Heart right ventricle (tissue), 16 donors: ENCODE measurements around the gene TMEM151A. TPM values are rescaled to one million over a fixed set of nuclear protein-coding genes. Genes with fewer than 3 reads are reported as not detected.

ENCODE experiments used
- ATAC-seq, 8 donors: fragments of 200-7000 bp; cut with Tn5 transposase; one replicate each; pipeline ENCODE4 v1.9.1; 2020; ENCODE audit warnings: mild to moderate bottlenecking in 8 of 8, moderate library complexity in 8 of 8, moderate number of reproducible peaks in 1 of 8
- DNase-seq, 2 donors: peaks; one replicate each; pipeline ENCODE4 v3.0.0-alpha.2; 2020
- H3K27ac ChIP-seq, 10 donors: fragments of 200-600 bp; sonication (generic) in 2 of 10; one replicate each; pipeline versions ENCODE4 v1.5.0 to v1.8.0; 2020 to 2022; ENCODE audit warnings: mild to moderate bottlenecking in 3 of 10
- H3K27me3 ChIP-seq, 7 donors: fragments of 200-600 bp; one replicate each; pipeline ENCODE4 v1.8.0; 2021 to 2022; ENCODE audit warnings: mild to moderate bottlenecking in 2 of 7
- H3K36me3 ChIP-seq, 9 donors: fragments of 200-600 bp; sonication (generic) in 1 of 9; one replicate each; pipeline versions ENCODE4 v1.5.0 to v1.8.0; 2020 to 2022; ENCODE audit warnings: mild to moderate bottlenecking in 2 of 9
- H3K4me1 ChIP-seq, 9 donors: fragments of 200-600 bp; sonication (generic) in 1 of 9; one replicate each; pipeline versions ENCODE4 v1.5.0 to v1.8.0; 2020 to 2022; ENCODE audit warnings: mild to moderate bottlenecking in 4 of 9
- H3K4me3 ChIP-seq, 10 donors: fragments of 200-600 bp; sonication (generic) in 2 of 10; one replicate each; pipeline versions ENCODE4 v1.5.0 to v1.8.0; 2020 to 2022; ENCODE audit warnings: mild to moderate bottlenecking in 7 of 10, moderate library complexity in 2 of 10
- H3K9me3 ChIP-seq, 11 donors: fragments of 200-600 bp in 10 of 11; sonication (generic) in 2 of 11; one replicate each; pipeline versions ENCODE4 v1.5.0 to v1.8.0; 2013 to 2022; ENCODE audit warnings: mild to moderate bottlenecking in 2 of 11, control low read depth in 1 of 11, moderate library complexity in 1 of 11
- CTCF ChIP-seq, 9 donors: fragments of 200-600 bp; sonication (generic) in 2 of 9; IDR thresholded peaks; one replicate each; pipeline versions ENCODE4 v1.5.0 to v1.8.0; 2021 to 2022; ENCODE audit warnings: antibody characterized with exemption in 9 of 9, mild to moderate bottlenecking in 5 of 9, moderate library complexity in 1 of 9
- WGBS, 2 donors: extraction: QIAGEN DNeasy Blood & Tissue Kit; methylation state at CpG; one replicate each; pipeline ENCODE4 v1.1.7; 2013; ENCODE audit warnings: inconsistent platforms in 1 of 2; 5-methylcytosine and 5-hydroxymethylcytosine counted together
- intact Hi-C, 10 donors: fragments of 100-400 bp; cut with DNase I; formaldehyde crosslinking; loops; one replicate each; pipeline versions ENCODE4 v1.11.1 to v1.14.2; 2022
- polyA plus RNA-seq, 2 donors: library from polyadenylated mRNA; stranded (reverse); fragments of 200-250 nt; gene quantifications; one replicate each; pipeline ENCODE4 v1.2.3, GENCODE V29; 2013
- total RNA-seq, 10 donors: library from RNA; stranded (reverse); fragmentation: NEBNext Ultra II Directional in 3 of 10; extraction: Animal tissue kit (Norgen Biotek cat#: 25700) in 3 of 10; gene quantifications; one replicate each; pipeline versions ENCODE4 v1.2.1 to v1.2.4, GENCODE V29; 2021 to 2023
- donor health status: Arrhythmogenic right ventricular cardiomyopathy.
- donor health status: ischemic (EF 13 %, LVEDD 7.1; RV severe dilation, severe dysfunction).
- donor health status: healthy with polysubstance abuse.
- donor health status: DM: no; HTN: yes; CAD: no.
- donor health status: DM: no; HTN: no; CAD: no.
- donor health status: ischemic (EF 25% LVEDD 6.9; RV normal size, moderate dysfunction).
- donor health status: ischemic (EF 25% LVEDD 5.7; RV mildly dilated, moderate dysfunction).
- donor health status: healthy.
- donor health status: DM: yes; HTN: yes; CAD: no.
- donor health status: Ischemic cardiomyopathy.
- donor health status: ischemic (EF 35%, LVEDD 5.7; RV mildly dilated, moderate dysfunction).
- donor health status: nonischemic (EF 11% LVEDD 7.7; RV severe dilation, severe dysfunction).
- donor health status: DM: yes; HTN: yes; CAD: no.
- donor health status: PGD.
- donor health status: ischemic (EF 29% LVEDD 5.4; RV normal size, mild dysfunction).
- donor health status: nonischemic (EF 23%, LVEDD 6.1; RV moderate dilation, normal function).

Gene TMEM151A
- total and polyA plus RNA-seq, 12 donors = 0.10 to 0.24 (median 0.19) TPM; not detected in 7

DNA sequence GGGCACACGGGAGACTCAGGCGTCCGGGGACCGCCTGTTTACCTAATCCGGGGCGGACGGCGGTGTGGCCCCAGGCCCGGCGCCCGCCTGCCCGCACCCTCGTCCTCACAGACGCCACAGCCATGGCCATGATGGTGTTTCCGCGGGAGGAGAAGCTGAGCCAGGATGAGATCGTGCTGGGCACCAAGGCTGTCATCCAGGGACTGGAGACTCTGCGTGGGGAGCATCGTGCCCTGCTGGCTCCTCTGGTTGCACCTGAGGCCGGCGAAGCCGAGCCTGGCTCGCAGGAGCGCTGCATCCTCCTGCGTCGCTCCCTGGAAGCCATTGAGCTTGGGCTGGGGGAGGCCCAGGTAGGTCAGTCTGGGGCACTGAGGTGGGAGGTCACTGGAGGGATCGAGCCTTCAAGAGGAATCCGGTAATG, 33.2 kb upstream of the TMEM151A start:
- Histone ChIP-seq H3K27me3 (peaks cover 0 to 17% (median 0%) of the 10 kb centered on the region in 7 donors), H3K4me1 (peaks cover 0 to 19% (median 13%) of the 10 kb centered on the region in 9 donors), H3K9me3 (no peaks in the 10 kb centered on the region), H3K27ac (peak overlapping the region in 8 of 10 donors; percentile 80 to 90 (median 86)), H3K36me3 (peaks cover 0 to 44% (median 4%) of the 10 kb centered on the region in 9 donors), H3K4me3 (peak overlapping the region; percentile 79 to 100 (median 95))
- DNase-seq (no peak), ATAC-seq (no peak)
- intact Hi-C loops = loop anchor here in 5 of 10 donors (1.0 to 2.0 kb wide), 3 partner anchors 36 to 76 kb away; no protein-coding TSS in a partner anchor
- peak in 5 of 9 donors; percentile 9 to 43 (median 22) for TF ChIP-seq CTCF (IDR thresholded peaks at IDR 0.05)
- WGBS, 2 donors = 5 to 6% methylated on average over 28 of the region's 28 CpGs

DNA sequence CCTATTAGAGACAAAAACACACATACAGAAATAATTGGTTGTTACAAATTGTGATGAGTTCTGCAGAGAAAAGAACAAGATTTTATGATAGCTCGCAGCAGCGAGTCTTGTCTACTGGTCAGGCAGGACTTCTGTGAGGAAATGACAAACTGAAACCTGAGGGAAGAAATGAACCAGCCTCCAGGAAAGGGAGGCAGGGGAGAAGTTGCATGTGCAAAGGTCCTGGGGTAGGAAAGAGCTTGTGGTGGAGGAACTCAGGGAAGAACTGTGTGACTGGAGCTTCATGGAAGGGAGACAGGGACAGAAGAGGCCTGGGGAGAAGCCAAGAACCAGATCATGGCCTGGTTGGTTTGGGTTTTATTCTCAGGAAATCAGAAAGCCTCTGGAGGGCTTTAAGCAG, 32.5 kb upstream of the TMEM151A start:
- Histone ChIP-seq H3K27me3 (peaks cover 0 to 17% (median 0%) of the 10 kb centered on the region in 7 donors), H3K36me3 (peaks cover 0 to 51% (median 4%) of the 10 kb centered on the region in 9 donors), H3K27ac (no peak overlapping the region), H3K9me3 (no peaks in the 10 kb centered on the region), H3K4me3 (no peak overlapping the region), H3K4me1 (peaks cover 0 to 19% (median 13%) of the 10 kb centered on the region in 9 donors)
- 97 to 99% methylated on average over 2 of the region's 2 CpGs for WGBS, 2 donors
- DNase-seq (no peak), ATAC-seq (no peak)
- intact Hi-C loops = loop anchor here in 4 of 10 donors (1.0 to 2.0 kb wide), 3 partner anchors 36 to 76 kb away; no protein-coding TSS in a partner anchor
- no peak for TF ChIP-seq CTCF (IDR thresholded peaks at IDR 0.05)

GRCh38 chr11:66259956-66260355, 31.7 kb upstream of the TMEM151A start:
- peaks cover 0 to 58% (median 4%) of the 10 kb centered on the region in 9 donors for H3K36me3 ChIP-seq
- DNase-seq (no peak), ATAC-seq (no peak)
- no peak for TF ChIP-seq CTCF (IDR thresholded peaks at IDR 0.05)
- H3K4me1 ChIP-seq = peaks cover 0 to 19% (median 13%) of the 10 kb centered on the region in 9 donors
- intact Hi-C loops = loop anchor here in 4 of 10 donors (1.0 to 2.0 kb wide), 3 partner anchors 37 to 77 kb away; no protein-coding TSS in a partner anchor
- peaks cover 0 to 17% (median 0%) of the 10 kb centered on the region in 7 donors for H3K27me3 ChIP-seq
- H3K4me3 ChIP-seq = no peak overlapping the region
- no peak overlapping the region for H3K27ac ChIP-seq
- no peaks in the 10 kb centered on the region for H3K9me3 ChIP-seq
- WGBS, 2 donors = 92 to 96% methylated on average over 4 of the region's 4 CpGs

GRCh38 chr11:66261578-66261977, 30.1 kb upstream of the TMEM151A start:
- no peak for ATAC-seq
- WGBS, 2 donors = 92 to 94% methylated on average over 16 of the region's 16 CpGs
- H3K4me3 ChIP-seq = no peak overlapping the region
- intact Hi-C loops = no loop called here
- H3K9me3 ChIP-seq = no peaks in the 10 kb centered on the region
- TF ChIP-seq CTCF (IDR thresholded peaks at IDR 0.05) = no peak
- H3K27ac ChIP-seq = no peak overlapping the region
- H3K27me3 ChIP-seq = peaks cover 0 to 9% (median 0%) of the 10 kb centered on the region in 7 donors
- peaks cover 0 to 20% (median 13%) of the 10 kb centered on the region in 9 donors for H3K4me1 ChIP-seq
- H3K36me3 ChIP-seq = peaks cover 0 to 74% (median 4%) of the 10 kb centered on the region in 9 donors
- no peak for DNase-seq
